HG02623 (cell line): Measurements from ENCODE around the gene DTD1.
"Not testable (repeated sequence)": the region's sequence is repeated elsewhere in the genome, so short reads cannot be mapped to it uniquely, and the experiment has no call there.

Source experiments
- ATAC-seq: cut with Tn5 transposase; IDR thresholded peaks from one replicate; pipeline ENCODE4 v1.9.1; 2021; ENCODE audit warnings: moderate library complexity; ENCODE audit not compliant: unreplicated experiment

Gene DTD1

DNA sequence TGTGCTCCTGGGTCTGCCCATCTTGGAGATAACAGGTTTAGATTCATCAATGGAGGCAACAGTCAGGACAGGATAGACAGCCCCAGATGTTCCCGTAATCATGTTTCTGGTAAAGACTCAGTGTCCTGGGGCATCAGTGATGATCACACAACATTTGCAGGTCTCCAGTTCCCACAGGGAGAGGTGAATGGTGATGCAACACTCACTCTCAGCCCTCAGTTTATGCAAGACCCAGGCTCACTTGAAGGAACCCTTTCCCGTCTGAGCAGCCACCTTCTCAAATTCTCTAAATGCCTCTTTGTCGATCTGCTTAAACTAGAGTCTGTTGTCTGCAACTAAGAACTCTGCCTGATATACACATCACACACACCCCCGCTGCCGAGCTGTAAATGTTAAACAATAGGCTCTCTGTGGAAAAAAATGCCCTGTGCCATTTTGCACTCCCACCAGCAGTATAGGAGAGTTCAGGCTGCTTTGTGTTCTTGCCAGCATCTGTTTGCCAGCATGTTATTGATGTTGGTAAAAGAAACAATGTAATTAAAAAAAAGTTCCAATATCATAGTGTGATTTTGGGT, 195.6 kb downstream of the DTD1 start:
- ATAC-seq = no peak

DNA sequence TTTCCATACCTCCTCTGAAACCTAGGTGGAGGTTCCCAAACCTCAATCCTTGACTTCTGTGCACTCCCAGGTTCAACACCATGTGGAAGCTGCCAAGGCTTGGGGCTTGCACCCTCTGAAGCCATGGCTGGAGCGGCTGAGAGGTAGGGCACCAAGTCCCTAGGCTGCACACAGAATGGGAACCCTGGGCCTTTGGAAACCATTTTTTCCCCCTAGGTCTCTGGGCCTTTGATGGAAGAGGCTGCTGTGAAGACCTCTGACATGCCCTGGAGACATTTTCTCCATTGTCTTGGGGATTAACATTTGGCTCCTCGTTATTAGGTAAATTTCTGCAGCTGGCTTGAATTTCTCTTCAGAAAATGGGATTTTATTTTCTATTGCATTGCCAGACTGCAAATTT, 199.2 kb downstream of the DTD1 start:
- ATAC-seq = not testable (repeated sequence)

DNA sequence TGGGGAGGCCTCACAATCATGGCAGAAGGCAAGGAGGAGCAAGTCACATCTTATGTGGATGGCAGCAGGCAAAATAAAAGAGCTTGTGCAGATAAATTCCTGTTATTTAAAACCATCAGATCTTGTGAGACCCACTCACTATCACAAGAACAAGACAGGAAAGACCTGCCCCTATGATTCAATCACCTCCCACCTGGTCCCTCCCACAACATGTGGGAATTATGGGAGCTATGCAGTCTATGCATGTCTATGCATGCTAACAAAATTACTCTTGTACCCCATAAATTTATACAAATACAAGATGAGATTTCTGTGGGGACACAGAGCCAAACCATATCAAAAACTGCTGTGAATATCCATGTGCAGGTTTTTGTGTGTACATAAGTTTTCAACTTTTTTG, 200.2 kb downstream of the DTD1 start:
- no peak for ATAC-seq

DNA sequence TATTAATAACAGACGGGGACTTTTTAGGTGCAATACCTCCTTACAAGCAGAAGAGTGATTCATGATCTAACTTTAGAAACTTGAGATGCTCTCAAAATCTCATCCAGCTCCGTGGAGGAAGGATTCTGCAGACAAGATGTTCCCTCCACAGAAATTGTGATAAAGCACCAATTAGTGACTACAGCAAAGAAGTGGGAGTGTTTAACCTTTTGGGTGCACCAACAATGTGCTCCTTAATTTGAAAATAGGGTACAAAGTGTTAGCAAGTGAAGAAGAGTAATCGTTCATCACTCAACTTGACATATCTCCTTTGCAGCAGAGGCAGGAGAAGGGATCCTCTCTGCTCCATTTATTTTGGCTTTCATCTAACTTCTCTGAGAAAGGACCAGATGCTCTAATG, 202.9 kb downstream of the DTD1 start:
- no peak for ATAC-seq

DNA sequence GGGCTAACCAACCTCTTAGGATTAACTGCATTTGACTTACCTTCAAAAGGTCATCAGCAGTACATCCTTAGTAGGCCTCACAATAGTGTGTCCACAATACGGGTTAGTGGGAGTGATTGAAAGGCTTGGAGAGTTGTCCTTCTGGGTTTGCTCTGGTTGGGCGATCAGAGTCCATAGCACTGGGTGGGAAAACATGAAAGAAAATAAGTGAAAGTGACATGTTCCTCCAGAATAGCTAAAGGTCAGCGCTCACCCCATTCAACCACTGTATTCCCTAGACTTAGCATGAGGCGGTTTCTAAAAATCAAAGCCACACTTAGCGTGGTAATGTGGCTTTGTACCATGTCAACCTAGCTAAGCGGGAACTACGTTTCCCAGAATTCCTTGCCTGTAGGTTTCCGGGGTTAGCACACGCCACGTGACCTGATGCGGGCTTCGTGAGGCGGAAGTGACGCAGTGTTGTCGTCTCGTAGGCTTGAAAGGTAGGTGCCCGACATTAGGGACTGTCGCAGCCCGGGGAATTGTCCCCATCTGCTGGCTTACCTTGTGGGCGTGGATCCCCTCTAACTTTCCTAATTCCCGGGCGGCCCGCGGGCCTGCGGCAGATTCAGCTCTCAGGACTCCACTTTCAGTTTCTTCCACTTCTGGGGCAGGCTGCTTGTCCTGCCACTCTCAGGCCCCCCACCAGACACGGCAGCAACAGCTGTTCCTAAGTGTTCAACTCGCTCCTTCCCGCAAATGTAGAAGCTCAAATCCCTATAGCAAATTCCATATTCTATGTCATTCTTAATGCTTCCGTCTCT, 206.0 kb downstream of the DTD1 start:
- peak; percentile 99 for ATAC-seq

DNA sequence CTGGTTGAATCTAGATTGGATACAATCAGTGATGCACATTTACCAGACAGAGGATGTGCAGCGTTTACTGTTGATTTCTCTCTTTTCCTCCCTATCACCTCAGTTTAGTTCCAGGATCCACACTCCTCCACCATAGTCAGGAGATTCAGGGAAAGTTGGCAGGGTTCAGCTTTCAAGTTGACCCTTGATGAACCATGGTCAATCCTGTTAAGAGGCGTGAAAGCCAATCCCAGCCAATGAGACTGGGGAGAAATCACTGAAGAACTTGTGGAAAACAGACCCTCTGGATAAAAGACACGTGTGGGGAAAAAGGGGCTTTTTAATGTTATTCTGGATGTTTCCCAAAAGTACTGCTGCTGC, 206.6 kb downstream of the DTD1 start:
- ATAC-seq = no peak

DNA sequence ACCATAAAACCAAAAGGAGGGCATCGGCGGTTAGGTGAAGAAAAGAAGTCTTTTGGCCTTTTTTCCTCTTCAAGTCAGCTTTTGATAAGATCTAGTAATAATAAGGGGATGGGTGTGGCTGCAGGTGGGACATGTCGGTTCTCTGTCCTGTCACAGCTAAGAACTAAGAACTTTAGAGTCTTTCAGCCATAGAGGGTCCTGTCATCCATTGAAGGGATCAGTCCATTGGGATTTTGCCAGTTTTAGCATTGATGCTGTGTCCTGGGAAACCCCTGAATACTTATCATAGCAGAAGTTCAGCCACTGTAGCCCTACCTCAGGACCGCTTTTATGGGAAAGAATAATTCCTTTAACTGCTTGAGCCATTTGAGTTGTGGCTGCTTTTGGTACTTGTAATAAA, 207.5 kb downstream of the DTD1 start:
- ATAC-seq = no peak

DNA sequence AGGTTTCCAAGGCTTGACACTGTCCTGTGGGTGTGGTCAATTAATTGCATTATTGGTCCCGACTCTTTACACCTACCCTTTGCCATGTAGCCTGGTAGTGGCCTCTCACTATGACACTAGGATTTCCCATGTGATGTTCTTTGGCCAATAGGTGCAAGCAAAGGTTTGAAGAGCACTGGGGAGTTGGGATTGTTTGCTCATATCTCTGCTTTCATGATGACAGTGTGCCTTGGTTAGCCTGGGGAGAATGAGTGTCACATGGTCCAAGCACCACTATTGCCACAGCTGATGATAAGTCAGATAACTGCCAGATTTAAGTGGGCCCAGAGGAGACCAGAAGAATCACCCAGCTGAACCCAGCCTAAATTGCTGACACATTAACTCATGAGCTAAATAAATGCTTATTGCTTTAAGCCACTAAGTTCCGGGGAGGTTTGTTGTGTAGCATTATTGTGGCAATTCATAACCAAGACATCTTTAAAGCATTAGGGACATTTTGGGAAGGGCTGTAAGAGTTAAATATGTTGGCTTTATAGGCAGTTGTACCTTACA, 208.5 kb downstream of the DTD1 start:
- no peak for ATAC-seq

DNA sequence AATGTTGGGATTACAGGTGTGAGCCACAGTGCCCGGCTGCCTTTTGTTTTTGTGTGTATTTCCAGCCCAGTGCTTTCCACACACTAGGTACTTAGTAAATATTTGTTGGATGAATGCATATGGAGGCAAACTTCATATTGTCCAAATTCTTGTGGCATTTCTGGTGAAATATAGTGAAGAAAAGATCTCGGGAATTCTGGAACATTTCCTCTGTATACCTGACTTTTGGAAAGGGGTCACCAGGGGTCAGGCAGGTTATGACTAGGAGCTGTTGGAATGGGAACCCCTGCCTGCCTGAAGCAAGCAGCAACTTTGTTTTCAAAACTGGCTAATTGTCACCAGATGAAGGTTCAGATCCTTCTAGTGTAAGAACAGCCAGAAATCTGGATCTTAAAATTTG, 213.7 kb downstream of the DTD1 start:
- ATAC-seq = no peak

DNA sequence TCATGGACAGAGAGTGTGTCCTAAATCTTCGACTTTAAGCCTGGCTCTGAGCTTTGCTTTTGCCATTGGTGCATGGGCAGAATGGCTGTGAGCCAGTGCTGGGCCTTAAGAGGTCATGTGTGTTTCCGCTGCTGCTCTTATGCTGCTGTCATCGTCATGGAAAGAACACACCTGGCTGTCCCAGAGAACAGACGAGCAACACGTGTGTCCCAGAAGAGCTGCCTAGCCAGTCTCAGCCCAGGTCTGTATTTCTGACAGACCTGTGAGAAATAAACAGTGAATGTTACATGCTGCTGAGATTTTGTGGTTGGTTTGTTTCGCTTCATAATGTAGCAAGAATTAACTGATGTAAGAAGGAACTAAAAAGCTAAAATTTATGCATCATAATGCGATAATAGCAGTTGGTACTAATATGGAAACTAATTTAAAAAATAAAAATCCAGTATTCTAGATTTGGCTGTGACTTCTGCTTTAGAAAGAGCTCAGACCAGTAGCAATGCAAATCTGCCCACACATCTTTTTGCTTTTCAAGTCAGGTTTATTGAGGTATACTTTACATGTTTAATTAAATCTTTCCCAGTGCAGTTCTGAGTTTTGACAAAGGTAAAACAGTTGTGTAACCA, 214.3 kb downstream of the DTD1 start:
- ATAC-seq = no peak

DNA sequence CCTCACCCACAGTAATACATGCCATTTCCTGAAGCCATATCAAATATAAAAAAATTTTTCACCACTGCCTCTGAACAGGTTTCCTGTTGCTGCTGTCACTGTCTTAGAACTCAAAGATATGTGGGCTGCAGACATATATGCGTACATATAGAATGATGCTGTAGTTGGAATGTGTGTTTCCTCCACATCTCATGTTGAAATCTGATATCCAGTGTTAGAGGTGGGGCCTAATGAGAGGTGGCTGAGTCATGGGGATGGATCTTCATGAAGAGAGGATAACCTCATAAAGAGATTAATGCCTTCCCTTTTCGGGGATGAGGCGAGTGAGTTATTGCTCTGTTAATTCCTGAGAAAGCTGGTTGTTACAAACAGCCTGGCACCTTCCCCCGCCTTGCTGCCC, 218.0 kb downstream of the DTD1 start:
- no peak for ATAC-seq

DNA sequence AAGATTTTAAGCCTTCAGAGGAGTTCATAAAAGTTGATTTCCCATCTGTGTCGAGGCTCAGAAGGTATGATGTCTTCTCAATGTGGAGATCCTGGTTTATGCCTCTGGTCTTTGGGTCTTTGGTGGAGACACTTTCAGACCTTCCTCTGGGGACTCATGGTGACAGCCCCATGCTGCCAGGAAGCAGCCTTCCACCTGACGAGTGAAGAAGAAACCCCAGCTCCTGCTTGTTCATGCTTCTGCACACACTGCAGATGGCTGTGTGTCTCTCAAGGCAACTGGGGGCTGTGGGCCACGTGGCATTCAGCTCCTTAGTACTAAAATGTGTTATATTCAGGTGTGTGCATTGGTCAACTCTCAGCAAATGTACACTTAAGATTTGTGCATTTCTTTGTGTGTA, 220.9 kb downstream of the DTD1 start:
- no peak for ATAC-seq

DNA sequence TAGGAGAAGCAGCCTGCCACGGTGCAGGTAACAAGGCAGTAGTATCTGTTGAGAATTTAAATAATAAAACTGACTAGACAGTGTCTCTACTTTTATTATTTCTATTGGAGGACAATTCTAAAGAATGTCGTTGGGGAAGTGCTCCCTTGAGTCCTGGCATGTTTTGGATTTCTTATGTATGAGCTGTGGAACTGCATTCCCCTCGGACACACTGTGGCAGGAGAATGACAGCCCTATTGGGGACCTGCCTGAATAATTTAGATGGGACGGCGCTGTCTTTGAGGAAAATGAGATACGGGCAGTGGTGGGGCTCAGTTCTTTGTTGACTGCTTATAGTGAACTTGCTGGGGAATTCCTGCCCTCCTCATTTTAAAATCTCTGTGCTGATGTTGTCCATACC, 223.3 kb downstream of the DTD1 start:
- no peak for ATAC-seq

DNA sequence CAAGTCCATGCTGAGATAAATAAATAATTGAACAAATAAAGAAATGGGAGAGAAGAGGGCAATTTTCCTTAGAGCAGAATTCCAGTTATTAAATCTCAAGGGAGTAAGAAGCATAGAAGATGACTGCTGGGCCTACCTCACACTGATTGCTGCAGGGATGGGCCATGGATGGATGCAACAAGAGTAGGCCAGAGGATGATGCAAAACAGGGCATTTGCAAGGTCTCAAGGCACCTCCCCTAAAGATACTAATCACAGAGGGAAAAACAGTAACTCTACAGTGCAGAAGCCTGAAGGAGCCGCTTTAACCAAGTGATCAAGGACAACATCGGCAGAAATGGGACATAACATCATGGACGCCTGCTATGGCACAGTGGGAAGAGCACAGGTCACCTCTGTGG, 224.1 kb downstream of the DTD1 start:
- no peak for ATAC-seq

DNA sequence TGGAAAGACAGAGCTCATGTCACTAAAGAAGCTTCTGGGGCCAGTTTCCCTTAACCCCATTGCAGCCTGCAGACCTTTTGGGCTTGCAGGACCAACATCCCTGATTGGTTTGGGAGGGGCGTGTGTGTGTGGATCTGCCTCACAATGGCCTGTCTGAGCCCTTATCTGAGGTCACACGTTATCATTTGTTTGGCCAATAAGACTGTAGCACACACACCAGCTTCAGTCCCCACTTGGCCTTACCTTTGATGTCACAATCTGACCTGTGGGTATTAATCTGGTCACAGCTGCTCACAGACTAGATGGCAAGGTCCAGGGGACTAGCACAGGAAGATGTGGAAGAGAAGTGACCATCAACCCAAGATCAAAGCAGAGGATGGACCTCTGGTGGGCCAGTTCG, 225.6 kb downstream of the DTD1 start, which contains the start of gene SCP2D1:
SCP2D1 (plus strand) TSS at position 301 of the 400 bp plus-strand sequence; CDS start at position 334, 33 bp downstream.
- no peak for ATAC-seq

DNA sequence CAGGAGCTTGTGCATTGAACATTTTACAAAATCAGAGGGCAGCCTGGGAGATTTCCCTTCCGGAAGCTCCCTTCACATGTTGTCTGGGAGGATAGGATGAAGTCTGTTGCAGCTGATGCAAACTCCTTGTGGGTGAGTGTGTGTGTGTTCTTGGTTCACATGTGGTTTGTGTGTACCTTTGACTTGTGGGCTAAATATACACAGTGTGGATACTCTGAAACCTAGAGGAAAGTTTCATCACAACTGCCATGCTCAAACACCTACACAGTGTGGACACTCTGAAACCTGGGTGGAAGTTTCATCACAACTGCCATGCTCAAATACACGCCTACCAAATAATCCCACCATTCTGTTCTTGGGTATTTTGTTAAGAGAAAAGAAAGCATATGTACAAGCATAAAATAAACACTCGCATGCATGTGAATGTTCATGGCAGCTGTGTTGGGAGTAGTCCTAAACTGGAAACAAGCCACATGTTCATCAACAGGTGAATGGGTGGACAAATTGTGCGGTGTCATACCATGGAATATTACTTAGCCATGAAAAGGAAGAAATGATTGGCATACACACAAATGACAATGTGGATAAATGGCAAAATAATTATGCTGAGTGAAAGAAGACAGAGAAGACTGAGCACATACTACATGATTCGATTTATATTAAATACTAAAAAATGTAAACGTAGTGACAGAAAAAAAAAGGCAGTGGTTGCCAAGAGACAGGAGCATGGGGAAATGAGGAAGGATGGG, 227.5 kb downstream of the DTD1 start:
- ATAC-seq = no peak
